Vagina (tissue), 2 donors: ENCODE measurements around the gene PSIP1.

Experiments used
- POLR2A ChIP-seq, 2 donors: fragments of 450-650 bp; IDR thresholded peaks; one replicate each; pipeline ENCODE4 v1.6.1; 2017; ENCODE audit warnings: antibody characterized with exemption in 2 of 2, mild to moderate bottlenecking in 2 of 2, moderate library complexity in 2 of 2
- POLR2AphosphoS5 ChIP-seq, 2 donors: sonication (generic); formaldehyde crosslinking; IDR thresholded peaks; one replicate each; pipeline ENCODE4 v1.9.0; 2017; ENCODE audit warnings: antibody characterized with exemption in 2 of 2, mild to moderate bottlenecking in 2 of 2, low read depth in 1 of 2; ENCODE audit not compliant: insufficient read depth in 1 of 2
- TF ChIP-seq, protein P1 (sequence below), 3 experiments: fragments of 450-650 bp in 2 of 3; fragments of 200-600 bp in 1 of 3; sonication (generic) in 1 of 3; IDR thresholded peaks; one replicate each; pipeline ENCODE4 v1.5.1; 2017 to 2019; ENCODE audit warnings: antibody characterized with exemption in 3 of 3, mild to moderate bottlenecking in 2 of 3, moderate library complexity in 2 of 3

DNA sequence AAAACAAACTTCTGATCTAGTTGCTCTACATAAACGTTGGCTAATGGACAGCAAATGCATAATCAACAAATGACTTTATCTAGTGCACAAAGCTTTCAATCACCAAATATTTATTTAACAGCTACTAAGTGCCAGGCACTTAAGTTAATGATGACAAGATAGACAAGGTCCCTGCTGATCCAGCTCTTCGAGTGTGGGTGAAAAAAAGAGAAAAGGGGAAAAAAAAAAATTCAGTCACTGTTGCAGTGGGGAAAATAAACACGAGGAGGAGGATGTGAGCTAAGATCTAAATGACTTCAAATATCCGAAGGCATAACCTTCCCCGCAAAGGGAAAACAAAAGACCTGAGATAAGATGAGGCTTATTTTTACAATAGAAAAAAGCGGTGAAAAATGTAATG lies 9.6 kb downstream of the PSIP1 start:
- TF ChIP-seq POLR2AphosphoS5 (IDR thresholded peaks at IDR 0.05; ENCODE audit: insufficient read depth in 1 of 2, low read depth in 1 of 2) (no peak), POLR2A (IDR thresholded peaks at IDR 0.05) (no peak)
- TF ChIP-seq, protein P1, sequence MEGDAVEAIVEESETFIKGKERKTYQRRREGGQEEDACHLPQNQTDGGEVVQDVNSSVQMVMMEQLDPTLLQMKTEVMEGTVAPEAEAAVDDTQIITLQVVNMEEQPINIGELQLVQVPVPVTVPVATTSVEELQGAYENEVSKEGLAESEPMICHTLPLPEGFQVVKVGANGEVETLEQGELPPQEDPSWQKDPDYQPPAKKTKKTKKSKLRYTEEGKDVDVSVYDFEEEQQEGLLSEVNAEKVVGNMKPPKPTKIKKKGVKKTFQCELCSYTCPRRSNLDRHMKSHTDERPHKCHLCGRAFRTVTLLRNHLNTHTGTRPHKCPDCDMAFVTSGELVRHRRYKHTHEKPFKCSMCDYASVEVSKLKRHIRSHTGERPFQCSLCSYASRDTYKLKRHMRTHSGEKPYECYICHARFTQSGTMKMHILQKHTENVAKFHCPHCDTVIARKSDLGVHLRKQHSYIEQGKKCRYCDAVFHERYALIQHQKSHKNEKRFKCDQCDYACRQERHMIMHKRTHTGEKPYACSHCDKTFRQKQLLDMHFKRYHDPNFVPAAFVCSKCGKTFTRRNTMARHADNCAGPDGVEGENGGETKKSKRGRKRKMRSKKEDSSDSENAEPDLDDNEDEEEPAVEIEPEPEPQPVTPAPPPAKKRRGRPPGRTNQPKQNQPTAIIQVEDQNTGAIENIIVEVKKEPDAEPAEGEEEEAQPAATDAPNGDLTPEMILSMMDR (IDR thresholded peaks at IDR 0.05), result no peak
